Ascending aorta (tissue), 2 donors: ENCODE measurements around the gene SAXO2. TPM values are rescaled to one million over a fixed set of nuclear protein-coding genes. Genes with fewer than 3 reads are reported as not detected.
"Not testable (repeated sequence)": the region's sequence is repeated elsewhere in the genome, so short reads cannot be mapped to it uniquely, and the experiment has no call there.

Experiments
- DNase-seq, 2 donors: peaks; one replicate each; pipeline ENCODE4 v3.0.0-alpha.2; 2019; ENCODE audit warnings: low spot score in 2 of 2
- H3K27ac ChIP-seq, 2 donors: fragments of 200-600 bp; sonication (generic); one replicate each; pipeline ENCODE4 v1.5.1; 2016 to 2017; ENCODE audit warnings: mild to moderate bottlenecking in 1 of 2
- H3K27me3 ChIP-seq: fragments of 200-600 bp; sonication (generic); one replicate; pipeline ENCODE4 v1.5.1; 2017
- H3K36me3 ChIP-seq, 2 donors: fragments of 200-600 bp; sonication (generic); one replicate each; pipeline ENCODE4 v1.5.1; 2016
- H3K4me1 ChIP-seq, 2 donors: fragments of 200-600 bp; sonication (generic); one replicate each; pipeline ENCODE4 v1.5.1; 2016 to 2017; ENCODE audit warnings: mild to moderate bottlenecking in 1 of 2
- H3K4me3 ChIP-seq, 2 donors: fragments of 200-600 bp; sonication (generic); one replicate each; pipeline ENCODE4 v1.5.1; 2016 to 2017; ENCODE audit warnings: mild to moderate bottlenecking in 1 of 2
- H3K9me3 ChIP-seq, 2 donors: fragments of 200-600 bp; sonication (generic); one replicate each; pipeline ENCODE4 v1.5.1; 2016
- CTCF ChIP-seq, 3 experiments: fragments of 200-600 bp in 2 of 3; fragments of 450-650 bp in 1 of 3; sonication (generic) in 2 of 3; IDR thresholded peaks; one replicate each; pipeline ENCODE4 v1.5.1; 2016 to 2019; ENCODE audit warnings: antibody characterized with exemption in 3 of 3, mild to moderate bottlenecking in 1 of 3, moderate library complexity in 1 of 3
- intact Hi-C: fragments of 100-400 bp; cut with DNase I; formaldehyde crosslinking; loops from one replicate; pipeline ENCODE4 v1.15.1; 2023
- total RNA-seq: library from RNA; depleted of rRNA; stranded (reverse); fragments of >200 nt; gene quantifications from one replicate; pipeline ENCODE4 v1.1.0, GENCODE V29; 2016

The SAXO2 gene
- total RNA-seq, 1 donor from 2014 or later: not detected

GRCh38 chr15:82307714-82308081 lies 45.1 kb downstream of the SAXO2 start:
- H3K27me3 ChIP-seq: no peaks in the 10 kb centered on the region
- no peak overlapping the region for H3K4me3 ChIP-seq
- no peak for DNase-seq
- H3K9me3 ChIP-seq: no peaks in the 10 kb centered on the region
- intact Hi-C loops: no loop called here
- TF ChIP-seq CTCF (IDR thresholded peaks at IDR 0.05): no peak
- H3K36me3 ChIP-seq: no peaks in the 10 kb centered on the region
- no peaks in the 10 kb centered on the region for H3K4me1 ChIP-seq
- H3K27ac ChIP-seq: no peak overlapping the region

- Histone ChIP-seq H3K9me3 (no peaks in the 10 kb centered on the region), H3K36me3 (no peaks in the 10 kb centered on the region), H3K27me3 (no peaks in the 10 kb centered on the region), H3K4me1 (no peaks in the 10 kb centered on the region), H3K4me3 (no peak overlapping the region), H3K27ac (no peak overlapping the region)
- no peak for TF ChIP-seq CTCF (IDR thresholded peaks at IDR 0.05)
- intact Hi-C loops: no loop called here
- DNase-seq: no peak
Measured at GRCh38 chr15:82309802-82310201, 47.2 kb downstream of the SAXO2 start.

GRCh38 chr15:82311321-82311720 lies 48.7 kb downstream of the SAXO2 start:
- H3K27ac ChIP-seq, H3K9me3 ChIP-seq, intact Hi-C loops, H3K4me1 ChIP-seq, H3K27me3 ChIP-seq, H3K4me3 ChIP-seq, H3K36me3 ChIP-seq: not testable (repeated sequence)
- DNase-seq: peak in 1 of 2 donors; percentile 15

GRCh38 chr15:82312586-82313349 lies 50.1 kb downstream of the SAXO2 start:
- Histone ChIP-seq H3K4me1 (no peaks in the 10 kb centered on the region), H3K27ac (no peak overlapping the region), H3K36me3 (no peaks in the 10 kb centered on the region), H3K9me3 (no peaks in the 10 kb centered on the region), H3K27me3 (no peaks in the 10 kb centered on the region), H3K4me3 (no peak overlapping the region)
- DNase-seq: peak in 1 of 2 donors; percentile 21
- TF ChIP-seq CTCF (IDR thresholded peaks at IDR 0.05): no peak
- intact Hi-C loops: no loop called here

GRCh38 chr15:82313446-82313845 lies 50.8 kb downstream of the SAXO2 start:
- H3K4me3 ChIP-seq: no peak overlapping the region
- H3K4me1 ChIP-seq: no peaks in the 10 kb centered on the region
- H3K27me3 ChIP-seq: no peaks in the 10 kb centered on the region
- H3K9me3 ChIP-seq: no peaks in the 10 kb centered on the region
- intact Hi-C loops: no loop called here
- TF ChIP-seq CTCF (IDR thresholded peaks at IDR 0.05): no peak
- no peak overlapping the region for H3K27ac ChIP-seq
- H3K36me3 ChIP-seq: no peaks in the 10 kb centered on the region
- no peak for DNase-seq

GRCh38 chr15:82313951-82314768 lies 51.5 kb downstream of the SAXO2 start:
- H3K27ac ChIP-seq, H3K36me3 ChIP-seq, H3K4me3 ChIP-seq, H3K27me3 ChIP-seq, H3K4me1 ChIP-seq, intact Hi-C loops, DNase-seq, H3K9me3 ChIP-seq: not testable (repeated sequence)
